Body of pancreas (tissue), 4 donors: ENCODE results near the gene NOX1.
"Not testable (repeated sequence)": the region's sequence is repeated elsewhere in the genome, so short reads cannot be mapped to it uniquely, and the experiment has no call there.

Source experiments
- CTCF ChIP-seq, 7 experiments: fragments of 450-650 bp in 4 of 7; fragments of 200-600 bp in 3 of 7; sonication (generic) in 3 of 7; IDR thresholded peaks; one replicate each; pipeline ENCODE4 v1.5.1; 2016 to 2019; ENCODE audit warnings: antibody characterized with exemption in 7 of 7
- POLR2A ChIP-seq, 3 donors: fragments of 450-650 bp; IDR thresholded peaks; one replicate each; pipeline ENCODE4 v1.6.1; 2016; ENCODE audit warnings: antibody characterized with exemption in 3 of 3, mild to moderate bottlenecking in 2 of 3

- not testable (repeated sequence) for TF ChIP-seq CTCF, POLR2A (IDR thresholded peaks at IDR 0.05)
Observed at GRCh38 chrX:100808265-100808664, 65.9 kb downstream of the NOX1 start.
